GM12878 (cell line): ENCODE results near the gene SERTM2. TPM values are rescaled to one million over a fixed set of nuclear protein-coding genes. Genes with fewer than 3 reads are reported as not detected.

Source experiments
- ATAC-seq: fragments of 200-7000 bp; cut with Tn5 transposase; 3 replicates; pipeline ENCODE4 v1.9.1; 2020; ENCODE audit warnings: mild to moderate bottlenecking, moderate library complexity
- BruUV-seq: library from RNA; stranded (reverse); fragments of 400-500 nt; replicated peaks from 2 replicates; lab custom pipeline; 2021; lab: Mats Ljungman, UMichigan
- CTCF ChIA-PET: fragments of 300-600 bp; sonication (Branson Sonifier 250); formaldehyde crosslinking; extraction: SDS; loops from one replicate; lab custom pipeline; 2021; ENCODE audit warnings: inconsistent platforms; lab: Yijun Ruan, JAX
- POLR2A ChIA-PET: fragments of 350-600 bp; formaldehyde crosslinking; extraction: SDS; loops from one replicate; lab custom pipeline; 2021; ENCODE audit warnings: inconsistent platforms; lab: Charles Lee
- RAD21 ChIA-PET: fragments of 300-600 bp; sonication (Branson Sonifier 250); formaldehyde crosslinking; loops from one replicate; lab custom pipeline; 2023; ENCODE audit warnings: antibody characterized with exemption; ENCODE audit not compliant: unreplicated experiment; lab: Charles Lee
- SMC1A ChIA-PET: fragments of 300-600 bp; sonication (Branson Sonifier 250); formaldehyde crosslinking; loops from one replicate; lab custom pipeline; 2023; ENCODE audit not compliant: unreplicated experiment, uncharacterized antibody; lab: Charles Lee
- DNase-seq: peaks from one replicate; pipeline ENCODE4 v3.0.0-alpha.2; 2011; ENCODE audit warnings: low read depth, low spot score
- FAIRE-seq: peaks from 3 replicates; lab custom pipeline; 2011; peaks lifted over from hg19 to GRCh38; lab: Jason Lieb, UNC
- H2AFZ ChIP-seq: 2 replicates; pipeline ENCODE4 v1.6.0; 2011; ENCODE audit warnings: low read depth, low read length, control low read depth; ENCODE audit not compliant: control insufficient read depth
- H3K27ac ChIP-seq: 2 replicates; pipeline ENCODE4 v1.5.1; 2011; ENCODE audit warnings: control low read depth; ENCODE audit not compliant: control insufficient read depth, insufficient read depth
- H3K27me3 ChIP-seq, 2 experiments: replicated peaks in 1 of 2; 2 replicates each; pipeline versions ENCODE4 v1.6.0 to v1.6.1; 2011; ENCODE audit warnings: low read length in 1 of 2; ENCODE audit not compliant: control insufficient read depth in 2 of 2, insufficient read depth in 2 of 2
- H3K36me3 ChIP-seq, 2 experiments: 2 replicates each; pipeline ENCODE4 v1.5.1; 2011; ENCODE audit warnings: low read length in 1 of 2; ENCODE audit not compliant: control insufficient read depth in 2 of 2, insufficient read depth in 2 of 2
- H3K4me1 ChIP-seq: 2 replicates; pipeline ENCODE4 v1.6.1; 2011; ENCODE audit warnings: mild to moderate bottlenecking, low read length, moderate library complexity, mixed read lengths; ENCODE audit not compliant: control insufficient read depth, insufficient read depth
- H3K4me2 ChIP-seq: 2 replicates; pipeline ENCODE4 v1.6.0; 2011; ENCODE audit warnings: control low read depth; ENCODE audit not compliant: control insufficient read depth, insufficient read depth
- H3K4me3 ChIP-seq: fragments of 200-600 bp; sonication (generic); 2 replicates; pipeline ENCODE4 v1.5.1; 2016
- H3K79me2 ChIP-seq: 2 replicates; pipeline ENCODE4 v1.6.0; 2011; ENCODE audit warnings: low read length; ENCODE audit not compliant: control insufficient read depth, insufficient read depth
- H3K9ac ChIP-seq: 2 replicates; pipeline ENCODE4 v1.8.0; 2011; ENCODE audit warnings: low read length, control low read depth, mixed read lengths; ENCODE audit not compliant: control insufficient read depth, insufficient read depth
- H3K9me3 ChIP-seq: replicated peaks from 3 replicates; pipeline ENCODE4 v1.5.1; 2011; ENCODE audit warnings: mild to moderate bottlenecking, low read length; ENCODE audit not compliant: control insufficient read depth, insufficient read depth
- H4K20me1 ChIP-seq: 2 replicates; pipeline ENCODE4 v1.6.0; 2011; ENCODE audit not compliant: control insufficient read depth, insufficient read depth
- CBX3 ChIP-seq: fragments of 200-600 bp; sonication (generic); IDR thresholded peaks from 2 replicates; pipeline ENCODE4 v1.6.1; 2016; ENCODE audit warnings: low read depth, borderline replicate concordance
- MTA3 ChIP-seq: IDR thresholded peaks from 2 replicates; pipeline ENCODE4 v1.6.1; 2012; ENCODE audit warnings: low read length, inconsistent platforms, borderline replicate concordance
- PML ChIP-seq: IDR thresholded peaks from 2 replicates; pipeline ENCODE4 v1.6.1; 2012; ENCODE audit warnings: low read length, inconsistent platforms
- POLR2A ChIP-seq: IDR thresholded peaks from 2 replicates; pipeline ENCODE4 v1.6.1; 2011; ENCODE audit warnings: low read depth, mild to moderate bottlenecking, low read length
- POLR2AphosphoS2 ChIP-seq: IDR thresholded peaks from 2 replicates; pipeline ENCODE4 v1.6.1; 2011; ENCODE audit warnings: low read depth, mild to moderate bottlenecking, low read length, improper control_type of control experiment, moderate library complexity
- POLR2AphosphoS5 ChIP-seq: IDR thresholded peaks from 2 replicates; pipeline ENCODE4 v1.6.1; 2011; ENCODE audit warnings: mild to moderate bottlenecking, low read length, inconsistent platforms
- RELA ChIP-seq: fragments of 450-650 bp; IDR thresholded peaks from 2 replicates; pipeline ENCODE4 v1.8.0; 2014; ENCODE audit warnings: borderline replicate concordance; ENCODE audit not compliant: partially characterized antibody
- RUNX3 ChIP-seq: IDR thresholded peaks from 2 replicates; pipeline ENCODE4 v1.6.1; 2012; ENCODE audit warnings: low read length, inconsistent platforms
- SREBF1 ChIP-seq: IDR thresholded peaks from 2 replicates; pipeline ENCODE4 v1.6.1; 2012; ENCODE audit warnings: mild to moderate bottlenecking, low read length
- TAF1 ChIP-seq: IDR thresholded peaks from 2 replicates; pipeline ENCODE4 v1.6.1; 2011; ENCODE audit warnings: mild to moderate bottlenecking, low read depth, low read length, borderline replicate concordance
- in situ Hi-C: fragments of 300-500 bp; cut with MboI; formaldehyde crosslinking; loops from 9 replicates; pipeline ENCODE4 v1.14.3; 2018; ENCODE audit warnings: mixed read lengths
- intact Hi-C: fragments of 100-400 bp; cut with micrococcal nuclease; formaldehyde crosslinking; loops from one replicate; pipeline ENCODE4 v1.14.2; 2022; ENCODE audit not compliant: unreplicated experiment
- polyA plus RNA-seq, 11 experiments: library from polyadenylated mRNA; depleted of rRNA in 4 of 11; unstranded in 6 of 11; stranded (reverse) in 5 of 11; fragments of >200 nt; fragmentation: Nextera tagmentation in 4 of 11; fragmentation: Illumina TruSeq in 1 of 11; extraction: Ambion mirVana in 4 of 11; extraction: Trizol in 1 of 11; gene quantifications; 1 replicate in 1 of 11; 2 replicates in 10 of 11; pipeline versions ENCODE4 v1.2.1 to v1.2.3, GENCODE V29; 2011 to 2016; ENCODE audit warnings: inconsistent platforms in 2 of 11, missing spikeins in 2 of 11, low read depth in 1 of 11
- total RNA-seq, 4 experiments: library from RNA; depleted of rRNA in 3 of 4; stranded (reverse); fragments of >200 nt in 3 of 4; fragmentation: Illumina TruSeq in 1 of 4; extraction: Trizol in 1 of 4; gene quantifications; 2 replicates each; pipeline versions ENCODE4 v1.2.1 to v1.2.3, GENCODE V29; 2013 to 2021
- TF ChIP-seq, protein P1 (sequence below): IDR thresholded peaks from 2 replicates; pipeline ENCODE4 v1.6.1; 2011; ENCODE audit warnings: low read depth, low read length, improper control_type of control experiment, borderline replicate concordance
- TF ChIP-seq, protein P2 (sequence below): fragments of 450-650 bp; formaldehyde crosslinking; IDR thresholded peaks from 2 replicates; pipeline ENCODE4 v1.5.0; 2022; ENCODE audit warnings: mild to moderate bottlenecking, missing genetic modification characterization
- TF ChIP-seq, protein P3 (sequence below): fragments of 450-650 bp; IDR thresholded peaks from 2 replicates; pipeline ENCODE4 v1.6.1; 2018; ENCODE audit warnings: mild to moderate bottlenecking, low read depth, moderate library complexity; ENCODE audit not compliant: partially characterized antibody

Gene SERTM2
- total and polyA plus RNA-seq, 10 of the 15 experiments (the other 5 are each of a cell fraction or from before 2014, with no cell fraction given): not detected

- POLR2A ChIA-PET: no interaction called here
- RAD21 ChIA-PET: no interaction called here
- BruUV-seq: no TSS peak
- SMC1A ChIA-PET: no interaction called here
- no peak for DNase-seq
- H3K36me3 ChIP-seq: no peaks in the 10 kb centered on the region
- H3K27me3 ChIP-seq: no peaks in the 10 kb centered on the region; a peak in 1 of 4 replicates
- no peak overlapping the region for H3K27ac ChIP-seq
- FAIRE-seq: peak; percentile 13
- no peaks in the 10 kb centered on the region for H3K79me2 ChIP-seq
- H3K4me2 ChIP-seq: no peak overlapping the region
- H3K4me1 ChIP-seq: no peaks in the 10 kb centered on the region
- ATAC-seq: no peak
- no peaks in the 10 kb centered on the region for H4K20me1 ChIP-seq
- no peak overlapping the region for H3K4me3 ChIP-seq
- H3K9me3 ChIP-seq: no peaks in the 10 kb centered on the region
- in situ Hi-C loops (no loop called here), intact Hi-C loops (no loop called here)
- H2AFZ ChIP-seq: no peak overlapping the region
- H3K9ac ChIP-seq: no peak overlapping the region
- CTCF ChIA-PET: no interaction called here
- TF ChIP-seq SREBF1: no peak
- no peak for TF ChIP-seq CBX3
- TF ChIP-seq RELA: no peak
- TF ChIP-seq, protein P1, sequence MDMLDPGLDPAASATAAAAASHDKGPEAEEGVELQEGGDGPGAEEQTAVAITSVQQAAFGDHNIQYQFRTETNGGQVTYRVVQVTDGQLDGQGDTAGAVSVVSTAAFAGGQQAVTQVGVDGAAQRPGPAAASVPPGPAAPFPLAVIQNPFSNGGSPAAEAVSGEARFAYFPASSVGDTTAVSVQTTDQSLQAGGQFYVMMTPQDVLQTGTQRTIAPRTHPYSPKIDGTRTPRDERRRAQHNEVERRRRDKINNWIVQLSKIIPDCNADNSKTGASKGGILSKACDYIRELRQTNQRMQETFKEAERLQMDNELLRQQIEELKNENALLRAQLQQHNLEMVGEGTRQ: no peak
- no peak for TF ChIP-seq POLR2A
- no peak for TF ChIP-seq MTA3
Observed at GRCh38 chrX:111507933-111508332, 3.5 kb upstream of the SERTM2 start.

DNA sequence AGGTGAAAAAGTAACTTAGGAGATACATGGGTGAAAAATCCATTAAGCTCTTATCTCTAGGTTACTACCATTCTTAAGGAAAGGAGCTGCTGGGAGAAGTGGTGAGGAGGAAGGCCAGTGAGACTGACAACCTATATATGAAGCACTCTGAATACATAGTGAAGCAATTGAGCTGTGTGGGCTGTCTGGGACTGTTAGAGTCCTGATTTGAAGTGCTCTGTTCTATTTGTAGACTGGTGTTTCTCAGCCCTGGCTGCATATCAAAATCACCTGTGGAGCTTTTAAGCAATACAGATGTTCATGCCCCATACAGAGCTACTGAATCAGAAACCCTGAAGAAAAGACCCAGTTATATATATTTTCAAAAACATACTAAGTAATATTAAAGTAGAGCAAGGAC lies 3.9 kb downstream of the SERTM2 start:
- BruUV-seq: no TSS peak
- ChIA-PET SMC1A (no interaction called here), POLR2A (no interaction called here), RAD21 (no interaction called here), CTCF (interaction anchor here (0.7 kb wide), 1 partner anchor 14 kb away, joined by 3 read pairs; no protein-coding TSS in a partner anchor)
- ATAC-seq (no peak), FAIRE-seq (no peak), DNase-seq (no peak)
- Histone ChIP-seq H3K9me3 (no peaks in the 10 kb centered on the region), H3K79me2 (no peaks in the 10 kb centered on the region), H3K36me3 (no peaks in the 10 kb centered on the region), H3K27ac (no peak overlapping the region), H3K4me1 (no peaks in the 10 kb centered on the region), H3K4me3 (no peak overlapping the region), H3K4me2 (no peak overlapping the region), H3K9ac (no peak overlapping the region), H3K27me3 (no peaks in the 10 kb centered on the region; a peak in 1 of 4 replicates), H2AFZ (no peak overlapping the region), H4K20me1 (no peaks in the 10 kb centered on the region)
- intact Hi-C loops (no loop called here), in situ Hi-C loops (no loop called here)
- TF ChIP-seq POLR2AphosphoS5: no peak
- TF ChIP-seq, protein P2, sequence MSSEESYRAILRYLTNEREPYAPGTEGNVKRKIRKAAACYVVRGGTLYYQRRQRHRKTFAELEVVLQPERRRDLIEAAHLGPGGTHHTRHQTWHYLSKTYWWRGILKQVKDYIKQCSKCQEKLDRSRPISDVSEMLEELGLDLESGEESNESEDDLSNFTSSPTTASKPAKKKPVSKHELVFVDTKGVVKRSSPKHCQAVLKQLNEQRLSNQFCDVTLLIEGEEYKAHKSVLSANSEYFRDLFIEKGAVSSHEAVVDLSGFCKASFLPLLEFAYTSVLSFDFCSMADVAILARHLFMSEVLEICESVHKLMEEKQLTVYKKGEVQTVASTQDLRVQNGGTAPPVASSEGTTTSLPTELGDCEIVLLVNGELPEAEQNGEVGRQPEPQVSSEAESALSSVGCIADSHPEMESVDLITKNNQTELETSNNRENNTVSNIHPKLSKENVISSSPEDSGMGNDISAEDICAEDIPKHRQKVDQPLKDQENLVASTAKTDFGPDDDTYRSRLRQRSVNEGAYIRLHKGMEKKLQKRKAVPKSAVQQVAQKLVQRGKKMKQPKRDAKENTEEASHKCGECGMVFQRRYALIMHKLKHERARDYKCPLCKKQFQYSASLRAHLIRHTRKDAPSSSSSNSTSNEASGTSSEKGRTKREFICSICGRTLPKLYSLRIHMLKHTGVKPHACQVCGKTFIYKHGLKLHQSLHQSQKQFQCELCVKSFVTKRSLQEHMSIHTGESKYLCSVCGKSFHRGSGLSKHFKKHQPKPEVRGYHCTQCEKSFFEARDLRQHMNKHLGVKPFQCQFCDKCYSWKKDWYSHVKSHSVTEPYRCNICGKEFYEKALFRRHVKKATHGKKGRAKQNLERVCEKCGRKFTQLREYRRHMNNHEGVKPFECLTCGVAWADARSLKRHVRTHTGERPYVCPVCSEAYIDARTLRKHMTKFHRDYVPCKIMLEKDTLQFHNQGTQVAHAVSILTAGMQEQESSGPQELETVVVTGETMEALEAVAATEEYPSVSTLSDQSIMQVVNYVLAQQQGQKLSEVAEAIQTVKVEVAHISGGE (CRISPR knock-in tag): no peak
- no peak for TF ChIP-seq PML
- no peak for TF ChIP-seq TAF1
- TF ChIP-seq POLR2AphosphoS2: no peak
- TF ChIP-seq, protein P3, sequence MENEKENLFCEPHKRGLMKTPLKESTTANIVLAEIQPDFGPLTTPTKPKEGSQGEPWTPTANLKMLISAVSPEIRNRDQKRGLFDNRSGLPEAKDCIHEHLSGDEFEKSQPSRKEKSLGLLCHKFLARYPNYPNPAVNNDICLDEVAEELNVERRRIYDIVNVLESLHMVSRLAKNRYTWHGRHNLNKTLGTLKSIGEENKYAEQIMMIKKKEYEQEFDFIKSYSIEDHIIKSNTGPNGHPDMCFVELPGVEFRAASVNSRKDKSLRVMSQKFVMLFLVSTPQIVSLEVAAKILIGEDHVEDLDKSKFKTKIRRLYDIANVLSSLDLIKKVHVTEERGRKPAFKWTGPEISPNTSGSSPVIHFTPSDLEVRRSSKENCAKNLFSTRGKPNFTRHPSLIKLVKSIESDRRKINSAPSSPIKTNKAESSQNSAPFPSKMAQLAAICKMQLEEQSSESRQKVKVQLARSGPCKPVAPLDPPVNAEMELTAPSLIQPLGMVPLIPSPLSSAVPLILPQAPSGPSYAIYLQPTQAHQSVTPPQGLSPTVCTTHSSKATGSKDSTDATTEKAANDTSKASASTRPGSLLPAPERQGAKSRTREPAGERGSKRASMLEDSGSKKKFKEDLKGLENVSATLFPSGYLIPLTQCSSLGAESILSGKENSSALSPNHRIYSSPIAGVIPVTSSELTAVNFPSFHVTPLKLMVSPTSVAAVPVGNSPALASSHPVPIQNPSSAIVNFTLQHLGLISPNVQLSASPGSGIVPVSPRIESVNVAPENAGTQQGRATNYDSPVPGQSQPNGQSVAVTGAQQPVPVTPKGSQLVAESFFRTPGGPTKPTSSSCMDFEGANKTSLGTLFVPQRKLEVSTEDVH: no peak
- TF ChIP-seq RUNX3: no peak
